HG02943 (cell line): Measurements from ENCODE around the gene EEIG1.

Source experiments
- ATAC-seq: cut with Tn5 transposase; IDR thresholded peaks from one replicate; pipeline ENCODE4 v1.9.1; 2021; ENCODE audit warnings: mild to moderate bottlenecking, low read depth, moderate library complexity; ENCODE audit not compliant: unreplicated experiment

EEIG1 gene

DNA sequence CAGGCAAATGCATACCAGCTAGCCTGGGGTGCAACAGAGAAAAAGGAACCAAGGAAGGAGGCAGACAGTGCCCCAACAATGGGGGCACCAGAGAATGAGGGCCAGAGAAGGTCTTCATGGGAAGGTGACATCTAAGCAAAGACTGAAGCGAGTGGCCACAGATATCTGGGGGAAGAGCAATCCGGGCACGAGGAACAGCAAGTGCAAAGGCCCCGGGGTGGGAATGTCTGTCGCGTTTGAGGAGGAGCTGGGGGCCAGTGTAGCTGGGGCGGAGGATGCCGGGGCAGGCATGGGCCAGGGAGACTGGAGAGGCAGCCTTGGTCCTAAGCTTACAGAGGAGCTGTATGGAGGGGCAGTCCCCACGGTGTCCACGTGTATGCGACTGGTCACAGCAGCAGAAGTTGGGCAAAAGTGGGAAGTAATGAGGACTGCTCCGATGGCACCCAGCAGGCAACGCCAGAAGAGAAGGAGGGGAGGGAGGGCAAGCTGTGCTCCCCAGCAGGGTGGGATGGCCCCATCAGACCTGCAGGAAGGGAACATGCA is 19.1 kb downstream of the EEIG1 start:
- ATAC-seq: no peak

DNA sequence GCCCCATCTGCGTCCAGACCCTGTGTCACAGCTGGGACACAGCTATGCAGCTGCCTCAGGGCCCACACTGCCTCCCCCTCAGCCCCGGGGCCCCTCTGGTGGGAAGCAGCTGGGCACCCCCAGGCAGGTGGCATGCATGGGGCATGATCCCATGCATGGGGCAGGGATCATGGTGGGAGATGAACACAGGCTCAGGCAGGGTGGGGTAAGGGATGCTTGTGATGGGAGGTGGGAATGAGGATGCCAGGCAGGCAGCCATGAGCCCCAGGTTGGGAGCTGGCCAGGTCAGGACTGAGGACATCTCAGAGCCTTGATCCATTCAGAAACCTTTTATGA is 19.7 kb downstream of the EEIG1 start:
- ATAC-seq: no peak

DNA sequence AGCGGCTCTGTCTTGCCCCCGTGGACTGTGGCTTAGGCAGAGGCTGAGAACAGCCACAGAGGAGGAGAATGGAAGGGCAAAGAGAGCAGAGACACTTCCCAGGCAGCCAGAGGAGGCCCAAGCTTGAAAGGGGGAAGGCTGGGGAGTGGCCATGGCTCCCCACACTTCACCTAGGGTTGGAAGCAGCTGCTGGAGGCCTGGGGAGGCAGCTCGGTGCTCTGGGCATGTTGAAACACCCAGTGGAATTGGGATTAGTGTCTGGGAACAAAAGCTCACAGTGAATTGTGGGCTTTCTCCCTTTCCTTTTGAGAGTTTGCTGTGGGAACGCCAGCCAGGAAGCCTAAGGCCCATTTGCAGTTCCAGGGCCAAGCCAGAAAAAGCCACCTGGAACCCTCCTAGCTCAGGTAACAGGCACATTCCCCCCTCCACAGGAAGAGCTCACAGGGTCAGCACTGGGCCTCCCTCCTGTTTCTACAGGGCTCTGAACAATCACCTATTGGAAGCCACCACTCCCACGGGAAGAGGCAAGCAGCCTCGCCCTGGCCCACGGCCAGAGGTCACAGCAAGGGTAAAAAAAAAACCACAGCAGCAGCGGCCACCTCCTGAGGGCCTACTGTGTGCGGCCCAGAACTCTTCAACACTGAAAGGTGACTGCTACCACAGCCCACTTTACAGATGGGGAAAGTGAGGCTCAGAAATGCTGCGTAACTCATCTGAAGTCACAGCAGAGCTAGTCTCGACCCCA is 20.2 kb downstream of the EEIG1 start:
- ATAC-seq: no peak

DNA sequence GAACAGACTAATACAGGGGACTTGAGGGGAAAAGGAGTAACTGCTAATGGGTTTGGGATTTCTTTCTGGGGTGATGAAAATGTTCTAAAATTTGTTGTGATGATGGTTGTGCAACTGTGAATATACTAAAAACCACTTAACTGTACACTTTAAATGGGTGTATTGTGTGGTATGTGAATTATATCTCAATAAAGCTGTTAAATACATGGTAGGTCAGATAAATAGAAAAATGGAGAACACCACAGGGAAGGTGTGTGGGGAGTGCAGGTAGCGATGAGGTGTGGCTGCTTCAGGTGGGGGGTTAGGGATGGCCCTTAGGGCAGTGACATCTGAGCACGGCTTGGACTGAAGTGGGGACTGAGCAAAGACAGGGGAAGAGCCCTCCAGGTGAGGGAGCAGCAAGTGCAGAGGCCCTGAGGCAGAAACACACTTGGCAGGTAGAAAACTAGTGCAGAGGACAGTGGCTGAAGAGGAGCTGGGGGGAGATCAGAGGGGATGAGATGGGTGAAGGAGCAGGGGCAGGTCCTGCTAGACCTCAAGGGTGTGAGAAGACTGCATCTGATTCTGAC is 20.9 kb downstream of the EEIG1 start:
- ATAC-seq: no peak

DNA sequence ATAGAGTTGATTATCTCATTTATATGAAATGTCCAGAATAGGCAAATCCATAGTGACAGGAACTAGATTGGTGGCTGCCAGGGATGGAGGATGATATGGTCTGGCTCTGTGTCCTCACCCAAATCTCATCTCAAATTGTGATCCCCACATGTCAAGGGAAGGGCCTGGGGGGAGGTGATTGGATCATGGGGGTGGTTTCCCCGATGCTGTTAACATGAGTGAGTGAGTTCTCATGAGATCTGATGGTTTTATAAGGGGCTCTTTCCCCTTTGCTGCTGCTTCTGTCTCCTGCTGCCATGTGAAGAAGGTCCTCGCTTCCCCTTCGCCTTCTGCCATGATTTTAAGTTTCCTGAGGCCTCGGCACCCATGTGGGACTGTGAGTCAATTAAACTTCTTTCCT is 21.4 kb downstream of the EEIG1 start:
- no peak for ATAC-seq

DNA sequence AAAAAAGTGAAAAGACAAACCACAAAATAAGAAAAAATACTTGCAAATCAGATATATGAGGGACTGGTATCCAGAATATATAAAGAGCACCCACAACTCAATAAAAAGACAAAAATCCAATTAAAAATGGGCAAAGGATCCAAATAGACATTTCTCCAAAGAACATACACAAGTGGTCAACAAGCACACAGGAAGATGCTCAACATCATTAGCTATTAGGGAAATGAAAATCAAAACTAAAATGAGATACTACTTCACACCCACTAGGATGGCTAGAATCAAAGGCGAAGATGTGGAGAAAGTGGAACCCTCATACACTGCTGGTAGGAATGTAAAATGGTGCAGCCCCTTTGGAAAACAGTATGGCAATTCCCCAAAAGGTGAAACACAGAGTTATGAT is 22.1 kb downstream of the EEIG1 start:
- ATAC-seq: no peak

DNA sequence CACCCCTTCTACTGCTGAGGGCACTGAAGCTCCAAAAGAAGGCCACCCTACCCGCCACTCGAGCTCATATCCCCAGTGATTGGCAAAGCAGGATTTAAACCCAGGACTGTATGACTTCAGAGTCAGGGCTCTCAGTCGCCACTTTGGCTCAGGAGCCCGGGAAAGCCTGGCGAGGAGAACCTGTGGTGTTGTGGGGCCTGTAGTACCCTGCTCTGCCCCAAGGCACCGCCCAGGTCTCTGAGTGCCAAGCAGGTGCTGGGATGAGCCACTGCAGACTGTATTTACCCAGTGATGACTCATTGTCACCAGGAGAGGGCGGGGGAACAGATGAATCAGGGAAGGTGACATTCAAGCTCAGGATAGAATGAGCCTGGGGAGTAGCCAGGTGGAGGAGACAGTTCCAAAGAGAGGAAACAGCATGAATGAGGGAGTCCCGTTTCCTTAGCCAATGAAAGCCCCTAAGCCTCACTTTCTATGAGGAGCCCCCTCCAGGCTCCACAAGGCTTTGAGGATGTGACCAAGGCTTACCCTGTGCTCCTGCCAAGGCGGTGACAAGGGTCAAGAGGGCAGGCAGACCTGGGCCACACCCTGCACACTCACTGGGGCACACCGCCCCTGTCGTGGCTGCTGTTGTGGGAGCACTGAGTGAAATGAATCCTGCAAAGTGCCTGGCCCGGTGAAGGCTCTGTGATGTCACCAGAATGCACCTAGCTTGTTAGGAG is 25.3 kb downstream of the EEIG1 start:
- ATAC-seq: no peak

DNA sequence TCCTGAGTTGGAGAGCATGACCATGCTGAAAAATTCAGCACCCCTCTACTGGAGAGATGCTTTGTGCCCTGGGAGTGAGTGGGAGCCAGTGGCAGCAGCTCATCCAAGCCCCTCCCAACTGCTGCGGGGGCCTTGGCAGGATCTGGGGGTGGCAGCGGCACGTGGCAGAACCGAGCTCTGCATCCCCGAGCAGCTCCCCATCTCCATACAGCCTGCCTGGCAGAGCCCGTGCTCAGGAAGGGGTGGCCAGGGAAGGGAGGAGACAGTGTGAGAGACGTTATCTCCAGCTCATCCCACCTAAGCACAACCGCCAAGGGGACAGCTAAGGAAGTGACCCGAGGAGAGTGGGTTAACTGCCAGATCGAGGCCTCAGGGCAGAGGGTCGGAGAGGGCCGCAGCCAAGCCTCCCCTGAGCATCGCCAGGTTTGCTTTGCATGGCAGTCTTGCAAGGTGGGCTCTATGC is 25.9 kb downstream of the EEIG1 start:
- ATAC-seq: no peak

DNA sequence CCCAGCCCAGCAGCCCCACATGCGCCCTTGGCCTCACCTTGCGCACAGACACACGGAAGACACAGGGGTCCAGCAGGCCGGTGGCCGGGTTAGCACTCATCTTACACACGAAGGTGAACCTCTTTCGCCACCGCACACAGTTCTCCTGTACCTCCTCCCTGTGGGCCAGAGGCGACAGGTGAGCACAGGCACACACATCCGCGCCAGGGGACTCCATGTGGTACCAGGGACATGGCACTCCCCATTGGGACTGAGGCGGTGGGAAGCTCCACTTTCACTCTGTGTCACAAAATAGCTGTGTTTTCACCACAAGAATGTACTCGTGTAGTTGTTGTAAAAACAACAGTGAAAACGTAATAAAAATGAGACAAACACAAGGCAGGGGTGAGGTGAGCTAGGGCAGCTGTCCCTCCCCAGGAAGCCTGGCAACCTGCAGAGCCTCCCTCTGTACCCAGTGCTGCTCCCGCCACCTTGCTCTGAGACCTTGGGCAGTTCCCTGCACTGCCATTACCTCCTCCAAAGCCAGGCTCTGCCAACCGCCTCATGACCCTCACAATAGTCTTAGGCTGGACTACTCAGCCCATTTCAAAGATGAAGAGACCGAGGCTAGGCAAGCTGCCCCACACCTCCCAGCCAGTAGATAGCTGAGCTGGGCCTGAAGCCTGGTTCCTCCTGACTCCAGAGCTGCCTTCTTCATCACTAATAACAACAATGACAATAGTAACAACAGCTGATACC is 26.9 kb downstream of the EEIG1 start:
- ATAC-seq: no peak

DNA sequence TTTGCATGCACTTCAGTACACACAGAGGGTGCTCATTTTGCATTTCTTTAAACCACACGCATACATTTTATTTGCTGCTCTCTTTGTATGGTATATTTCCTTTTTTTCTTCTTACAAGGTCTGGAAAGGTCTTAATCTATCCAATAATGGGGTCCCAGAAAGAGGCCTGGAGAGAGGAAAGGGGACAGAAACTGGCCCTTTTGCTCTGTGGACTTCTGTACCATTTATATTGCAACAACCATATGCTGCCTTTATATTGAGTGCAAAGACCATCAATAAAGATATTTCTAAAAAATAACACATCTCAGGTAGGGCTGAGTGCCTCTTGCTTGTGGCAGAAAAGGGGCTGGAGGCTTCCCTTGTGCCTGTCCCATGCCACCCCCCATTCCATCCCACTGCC is 27.6 kb downstream of the EEIG1 start:
- no peak for ATAC-seq

DNA sequence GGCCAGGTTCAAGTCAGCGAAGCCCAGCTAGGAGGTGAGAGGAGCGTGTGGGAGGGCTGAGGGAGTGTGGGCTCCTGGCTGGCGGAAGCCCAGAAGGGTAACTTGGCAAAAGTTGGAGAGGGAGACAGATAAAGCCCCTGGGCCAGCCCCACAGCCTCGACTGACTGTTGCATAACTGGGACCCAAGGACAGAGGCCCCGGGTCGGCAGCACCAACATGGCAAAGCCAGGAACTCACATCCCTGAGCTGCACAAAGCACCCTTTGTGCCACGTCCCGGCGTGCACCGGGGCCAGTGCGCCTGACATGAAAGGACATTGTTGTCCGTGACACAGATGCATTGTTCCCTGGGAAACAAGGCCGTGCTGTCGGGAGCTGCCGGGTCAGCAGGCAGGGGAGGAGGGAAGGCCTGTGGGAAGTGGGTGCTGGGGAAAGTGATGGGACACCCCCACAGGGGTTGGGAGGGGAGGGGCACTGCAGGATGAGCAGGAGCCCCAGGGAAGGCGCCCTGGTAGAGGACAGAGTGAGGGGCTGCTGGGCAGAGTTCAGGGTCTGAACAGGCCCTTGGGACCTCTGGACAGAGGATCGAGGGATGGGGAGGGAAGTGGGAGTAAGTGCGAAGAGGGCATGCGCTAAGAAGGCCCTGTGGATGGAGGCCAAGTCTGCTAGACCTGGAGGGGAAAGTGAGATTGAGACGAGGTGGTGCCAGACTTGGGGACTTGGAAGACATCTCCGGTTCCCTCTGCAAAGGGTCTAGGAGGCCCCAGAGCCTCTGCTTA is 30.1 kb downstream of the EEIG1 start:
- ATAC-seq: no peak

DNA sequence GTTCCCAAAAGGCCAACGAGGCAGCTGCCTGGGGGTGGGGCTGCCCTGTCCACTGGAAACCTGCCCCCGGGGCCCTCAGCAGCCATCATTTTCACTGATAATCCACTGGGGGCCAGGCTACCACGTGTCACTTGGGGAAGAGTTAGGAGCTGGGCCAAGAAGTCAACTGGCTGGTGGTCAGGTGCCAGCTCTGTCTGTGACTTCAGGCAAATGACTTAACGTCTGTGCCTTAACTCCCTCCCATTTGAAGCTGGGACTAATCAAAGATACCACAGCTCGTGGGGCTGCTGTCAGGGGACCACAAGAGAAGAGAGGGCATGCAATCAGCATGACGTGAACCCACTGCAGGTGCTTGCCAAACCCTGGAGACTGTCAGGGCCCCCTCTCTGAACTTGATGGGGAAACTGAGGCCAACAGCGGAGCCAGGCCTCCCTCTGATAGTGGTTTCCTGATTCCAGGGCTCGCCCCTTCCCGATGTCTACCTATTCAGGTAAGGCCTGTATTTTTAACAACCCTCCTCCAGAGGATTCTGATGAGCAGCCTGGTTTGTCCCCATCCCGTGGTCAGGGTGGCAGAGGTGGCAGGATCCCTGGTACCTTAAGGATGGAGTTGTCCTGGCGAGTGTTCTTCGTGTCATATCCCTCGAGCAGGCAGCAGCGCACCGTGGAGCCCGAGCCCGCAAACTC is 30.8 kb downstream of the EEIG1 start:
- ATAC-seq: no peak

DNA sequence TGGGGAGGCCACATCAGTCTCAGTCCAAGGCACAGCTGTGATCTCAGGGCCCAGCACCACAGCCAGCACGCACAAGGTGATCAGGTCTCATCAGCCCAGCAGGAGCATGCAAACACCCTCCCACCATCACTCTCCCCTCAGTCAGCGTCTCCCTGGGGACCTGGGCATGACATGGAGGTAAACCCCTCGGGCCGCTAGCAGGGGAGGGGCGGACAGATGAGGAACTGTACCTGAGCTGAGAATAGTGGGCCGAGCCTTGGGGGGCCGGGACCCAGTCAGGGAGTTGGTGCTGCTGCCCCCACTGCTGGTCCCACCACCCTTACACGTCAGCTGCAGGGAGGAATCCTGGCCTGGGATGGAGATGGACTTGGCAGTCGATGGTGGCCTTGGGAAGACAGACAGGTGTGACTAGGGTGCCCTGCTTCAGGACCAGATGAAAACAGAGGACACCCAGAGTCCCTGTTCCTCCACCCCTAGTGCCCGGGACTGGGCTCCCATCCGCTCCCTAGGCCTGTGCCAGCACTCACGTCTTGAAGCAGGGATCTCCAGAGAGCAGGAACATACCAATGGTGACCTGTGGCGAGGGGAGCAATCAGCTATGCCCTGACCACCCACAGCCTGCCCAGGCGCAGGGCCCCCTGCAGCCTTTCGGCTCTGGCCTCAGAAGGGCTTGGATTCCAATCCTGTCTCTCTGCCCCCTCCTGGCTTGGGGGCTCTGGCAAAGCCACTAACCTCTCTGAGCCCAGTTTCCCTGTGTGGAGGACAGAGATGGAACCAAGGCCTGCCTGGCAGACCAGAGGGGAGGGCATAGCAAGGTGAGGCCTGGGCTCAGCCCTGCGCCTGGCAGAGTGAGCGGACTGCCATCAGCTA is 32.7 kb downstream of the EEIG1 start:
- ATAC-seq: no peak

DNA sequence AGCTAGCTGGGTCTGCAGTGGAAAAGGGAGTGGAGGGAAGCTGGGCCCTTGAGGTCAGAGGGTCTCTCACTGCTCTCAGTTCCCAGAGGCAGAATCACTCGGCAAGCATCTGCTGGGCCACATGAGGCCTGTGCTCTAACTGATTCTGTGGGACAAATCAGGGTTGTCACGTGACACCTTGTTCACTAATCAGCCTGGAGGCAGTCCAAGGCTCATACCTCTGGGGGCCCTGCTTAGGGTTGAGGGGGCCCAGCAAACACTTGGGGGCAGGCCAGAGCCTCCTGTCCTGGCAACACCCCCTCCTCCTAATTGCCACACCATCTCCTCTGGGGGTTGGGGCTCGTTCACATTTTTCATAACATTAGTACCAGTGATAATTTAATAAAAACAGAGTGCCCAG is 34.1 kb downstream of the EEIG1 start:
- ATAC-seq: no peak

DNA sequence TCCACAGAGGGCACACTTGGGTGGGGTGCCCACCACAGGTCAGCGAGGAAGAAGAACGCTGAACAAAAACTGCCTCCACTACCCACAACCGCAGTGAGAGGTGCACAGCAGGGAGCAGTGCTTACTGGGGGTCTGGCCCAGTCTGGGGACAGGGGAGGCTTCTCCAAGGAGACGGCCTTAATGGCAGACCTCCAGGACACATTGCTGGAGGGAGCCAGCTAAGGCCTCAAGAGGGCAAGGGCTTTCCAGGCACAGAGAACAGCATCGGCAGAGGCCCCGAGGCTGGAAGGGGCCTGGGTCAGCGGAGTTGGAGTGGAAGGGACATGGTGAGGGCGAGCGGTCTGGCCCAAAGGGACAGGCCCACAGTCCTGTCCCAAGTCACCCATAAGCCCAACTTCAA is 34.8 kb downstream of the EEIG1 start:
- ATAC-seq: no peak

DNA sequence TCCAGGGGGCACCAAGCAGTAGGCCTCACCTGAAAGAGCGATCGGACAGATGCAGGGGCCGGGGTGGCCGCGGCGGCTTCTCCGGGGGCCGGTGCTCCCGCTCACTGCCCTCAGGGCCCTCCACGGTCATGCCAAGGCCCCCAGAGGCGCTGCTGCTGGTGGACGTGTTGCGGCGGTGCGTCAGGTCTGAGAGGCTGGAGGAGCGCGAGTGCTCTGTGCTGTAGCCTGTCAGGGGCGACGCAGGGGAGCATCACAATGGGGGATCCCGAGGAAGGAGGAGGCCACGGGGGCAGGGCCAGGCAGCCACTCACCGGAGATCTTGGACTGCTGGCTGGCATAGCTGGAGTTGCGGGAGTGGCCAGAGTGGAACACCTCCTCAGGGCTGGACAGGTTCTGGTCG is 35.5 kb downstream of the EEIG1 start:
- no peak for ATAC-seq

DNA sequence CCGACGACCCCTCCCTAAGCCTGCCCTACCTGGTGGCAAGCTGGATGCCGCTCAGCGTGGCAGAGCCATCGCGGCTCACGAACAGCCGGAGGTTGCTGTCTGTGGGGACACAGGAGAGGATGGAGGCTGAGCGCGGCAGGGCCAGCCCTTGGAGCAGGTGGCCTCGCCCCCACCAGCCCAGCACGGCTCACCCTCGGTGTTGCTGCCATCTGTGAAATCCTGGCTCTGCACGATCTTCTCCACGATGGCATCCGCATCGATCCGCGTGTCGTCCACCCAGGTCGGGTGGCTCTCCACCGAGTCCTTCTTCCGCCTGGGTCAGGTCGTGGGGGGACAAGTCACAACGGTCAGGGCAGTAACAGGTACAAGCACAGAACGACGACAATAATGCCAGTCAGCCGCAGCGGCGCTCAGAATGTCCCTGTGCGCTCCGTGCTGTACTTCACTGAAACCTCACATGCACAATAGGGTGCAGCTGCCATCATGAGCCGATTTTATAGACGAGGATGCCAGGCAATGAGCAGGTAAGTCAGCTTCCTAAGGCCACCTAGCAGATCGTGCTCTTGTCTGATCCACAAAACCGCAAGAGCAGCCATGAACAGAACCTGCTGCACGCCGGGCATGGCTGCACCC is 36.1 kb downstream of the EEIG1 start:
- no peak for ATAC-seq

DNA sequence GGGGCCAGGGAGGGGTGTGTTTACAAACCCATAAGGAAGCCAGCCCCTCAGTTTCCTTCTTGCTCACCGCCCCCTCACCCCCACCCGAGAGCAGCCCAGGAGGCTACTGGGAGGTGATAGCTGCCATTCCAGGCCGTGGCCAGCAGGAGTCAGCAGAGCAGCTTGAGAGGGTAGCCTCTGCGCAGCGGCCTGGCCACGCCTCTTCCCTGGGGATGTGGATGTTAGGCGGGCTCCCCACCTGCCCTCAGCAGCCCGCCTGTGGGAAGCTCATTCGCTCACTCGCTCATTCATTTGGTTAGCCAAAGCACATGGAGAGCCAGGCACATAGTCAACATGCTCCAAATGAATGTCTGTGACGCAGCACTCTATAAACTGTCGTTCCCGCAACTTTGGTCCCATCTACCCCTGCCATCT is 37.1 kb downstream of the EEIG1 start:
- no peak for ATAC-seq
